ENCODE data around the gene CCR5.
"Not testable (repeated sequence)": the region's sequence is repeated elsewhere in the genome, so short reads cannot be mapped to it uniquely, and the experiment has no call there.

The CCR5 gene

DNA sequence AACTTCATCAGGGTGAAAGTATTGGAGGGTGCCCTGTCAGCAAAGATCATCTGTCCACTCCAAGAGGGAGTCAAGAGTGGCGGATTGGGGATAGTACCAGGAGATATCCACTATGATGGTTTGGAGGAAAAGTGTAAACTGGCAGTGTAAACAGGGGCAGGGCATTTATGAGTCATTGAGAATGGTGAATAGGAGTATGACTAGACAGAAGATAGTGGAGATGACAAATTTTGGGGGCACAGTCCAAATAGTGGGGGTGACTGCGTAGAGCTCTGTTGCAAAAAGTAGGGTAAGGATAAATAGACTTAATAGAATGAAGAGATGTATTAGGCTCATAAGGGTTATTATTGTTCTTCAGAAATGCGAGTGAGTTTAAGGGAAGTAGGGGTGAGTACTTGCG, 18.1 kb downstream of the CCR5 start:
- DNase-seq = not testable (repeated sequence)

GRCh38 chr3:46389306-46389705, 18.6 kb downstream of the CCR5 start:
- no peak for DNase-seq

DNA sequence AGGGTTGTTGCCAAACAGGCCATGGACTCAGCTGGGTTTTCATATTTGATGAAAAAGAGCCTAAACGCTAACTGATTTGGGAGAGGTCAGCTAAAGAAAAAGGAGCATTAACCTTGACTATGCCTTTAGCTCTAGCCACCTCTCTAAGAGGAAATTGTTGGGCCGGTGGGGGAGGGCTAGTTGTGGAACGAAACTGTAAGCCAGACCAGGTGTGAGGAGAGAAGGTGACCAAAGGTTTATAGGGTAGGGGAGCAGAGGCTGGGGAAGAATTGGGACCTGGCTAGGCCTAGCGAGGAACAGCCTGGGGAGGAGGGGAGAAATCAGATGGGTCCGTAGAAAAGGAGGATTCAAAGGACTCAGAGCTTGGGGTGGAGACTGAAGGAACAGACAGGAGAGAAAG, 20.8 kb downstream of the CCR5 start:
- DNase-seq = not testable (repeated sequence)

DNA sequence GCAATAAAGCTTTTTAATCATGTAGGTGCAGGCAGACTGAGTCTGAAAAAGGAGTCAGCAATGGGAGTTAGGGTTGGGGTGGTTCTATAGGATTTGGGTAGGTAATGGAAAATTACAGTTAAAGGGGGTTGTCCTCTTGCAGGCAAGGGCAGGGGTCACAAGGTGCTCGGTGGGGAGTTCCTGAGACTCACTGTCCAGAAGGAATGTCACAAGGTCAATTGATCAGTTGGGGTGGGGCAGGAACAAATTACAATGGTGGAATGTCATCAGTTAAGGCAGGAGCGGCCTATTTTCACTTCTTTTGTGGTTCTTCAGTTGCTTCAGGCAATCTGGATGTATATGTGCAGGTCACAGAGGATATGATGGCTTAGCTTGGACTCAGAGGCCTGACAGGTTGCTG, 22.3 kb downstream of the CCR5 start:
- no peak for DNase-seq

DNA sequence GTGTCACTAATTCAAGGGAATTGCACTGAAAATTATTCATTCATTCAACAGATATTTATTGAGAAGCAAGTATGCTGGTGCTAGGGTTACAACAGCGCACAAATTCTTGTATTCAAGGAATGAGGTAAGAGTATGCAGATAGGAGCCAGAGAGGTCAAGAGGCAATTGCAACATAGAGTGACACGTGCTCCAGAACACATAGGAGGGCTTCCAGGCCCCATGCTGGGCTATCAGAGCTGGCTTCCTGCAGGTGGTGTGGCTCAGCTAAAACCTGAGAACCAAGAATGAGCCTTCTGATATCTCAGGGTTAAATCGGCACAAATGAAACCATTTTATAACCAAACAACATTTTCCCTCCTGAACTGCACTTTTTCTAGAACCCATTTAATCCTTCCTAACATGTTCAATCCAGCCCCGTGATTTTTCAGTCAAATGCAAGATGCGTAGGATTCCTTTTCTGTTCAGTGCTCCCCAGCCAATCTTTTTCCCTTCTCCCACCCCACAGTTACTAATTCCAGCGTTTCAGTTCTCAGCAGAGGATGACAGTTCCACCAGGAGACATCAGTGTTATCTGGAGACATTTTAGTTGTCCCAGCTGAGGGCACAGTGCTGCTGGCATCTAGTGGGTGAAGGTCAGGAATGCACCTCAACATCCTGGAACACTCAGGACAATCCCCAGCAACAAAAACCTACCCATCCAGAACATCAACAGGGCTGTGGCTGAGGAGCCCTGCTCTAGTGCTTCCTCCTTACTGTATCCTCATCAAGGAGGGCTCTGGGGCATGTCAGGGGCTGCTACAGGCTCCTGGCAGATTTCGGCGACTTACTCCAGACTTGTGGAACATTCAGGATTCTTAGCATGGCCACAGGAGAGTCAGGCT, 23.0 kb downstream of the CCR5 start:
- DNase-seq = peak; percentile 78 to 79

DNA sequence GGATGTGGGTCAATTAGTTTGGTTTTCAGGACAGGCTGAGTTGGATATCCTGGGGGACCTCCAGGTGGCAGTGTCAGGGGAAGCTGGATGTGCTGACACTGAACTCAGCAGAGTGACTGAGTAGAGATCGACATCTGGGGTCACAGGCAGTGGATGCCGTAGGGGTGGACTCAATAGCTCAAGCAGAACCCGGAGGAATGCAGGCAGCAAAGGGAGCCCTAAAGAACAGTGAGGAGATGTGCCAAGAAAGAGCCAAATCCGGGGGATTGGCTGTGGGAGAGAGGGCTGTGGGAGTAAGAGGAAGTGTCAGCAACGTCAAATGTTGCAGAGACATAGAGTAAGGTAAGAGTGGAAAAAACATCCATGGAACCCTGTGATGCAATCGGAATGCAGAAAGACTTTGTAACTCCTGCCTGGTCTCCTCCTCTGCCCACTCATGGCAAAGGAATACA, 24.5 kb downstream of the CCR5 start:
- peak; percentile 43 to 60 for DNase-seq

- peak; percentile 38 to 65 for DNase-seq
Observed at GRCh38 chr3:46395766-46396530, 25.2 kb downstream of the CCR5 start.

- no peak for DNase-seq
Observed at GRCh38 chr3:46397111-46397510, 26.4 kb downstream of the CCR5 start.

DNA sequence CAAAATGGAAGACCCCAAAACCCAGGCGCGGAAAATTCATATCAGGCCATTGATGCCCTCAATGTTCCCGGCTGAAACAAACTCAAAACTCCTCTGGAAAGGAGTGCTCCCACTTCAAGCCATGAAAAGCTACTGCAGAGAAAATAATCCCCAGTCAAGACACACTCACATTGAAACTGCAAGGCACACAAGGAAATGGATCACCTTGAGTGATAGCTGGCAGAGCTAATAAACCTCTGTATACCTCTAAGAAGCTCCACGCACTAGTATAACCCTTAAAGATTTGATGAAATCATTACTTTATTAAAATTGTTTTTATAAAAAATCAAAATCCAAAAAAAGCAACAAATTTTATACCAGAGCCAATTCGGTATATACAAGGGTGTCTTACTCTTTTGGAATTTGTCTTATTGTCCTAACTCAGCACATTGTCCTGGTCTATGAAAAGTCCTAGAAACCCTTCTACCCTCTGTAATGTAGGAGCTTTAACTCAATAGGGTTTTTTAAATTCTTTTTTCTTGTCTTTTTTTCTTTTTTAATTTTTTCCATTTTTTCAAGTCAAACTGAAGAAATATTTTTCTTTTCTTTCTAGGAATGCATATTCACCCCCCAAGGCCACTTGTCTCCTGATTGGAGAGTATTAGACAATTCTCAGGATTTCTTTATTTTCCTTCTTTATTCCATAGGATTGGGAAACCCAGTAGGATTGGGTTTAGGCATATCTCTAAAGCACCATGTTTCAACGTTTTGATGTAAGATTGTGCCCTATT, 27.6 kb downstream of the CCR5 start:
- DNase-seq = no peak

DNA sequence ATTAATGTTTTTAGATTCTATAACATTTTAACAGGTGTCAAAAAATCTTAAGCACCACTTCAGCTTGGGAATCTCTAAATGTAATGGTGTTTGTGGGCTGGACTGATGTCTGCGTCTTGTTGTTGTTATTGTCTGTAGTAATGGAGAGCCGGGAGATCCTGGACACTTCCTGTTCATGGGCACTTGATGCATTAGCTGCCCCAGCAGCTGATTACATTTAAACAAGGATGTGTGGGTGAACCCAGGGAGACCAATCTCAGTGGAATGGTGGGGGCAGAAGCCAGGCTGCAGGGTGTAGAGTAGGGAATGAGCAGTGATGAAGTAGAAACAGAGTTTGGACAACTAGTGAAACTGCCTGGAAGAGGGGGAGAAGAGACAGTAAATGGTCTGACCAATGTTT, 28.4 kb downstream of the CCR5 start:
- DNase-seq = no peak

- no peak for DNase-seq
Observed at GRCh38 chr3:46399557-46399956, 28.8 kb downstream of the CCR5 start.

GRCh38 chr3:46400000-46400734, 29.4 kb downstream of the CCR5 start:
- DNase-seq = no peak

DNA sequence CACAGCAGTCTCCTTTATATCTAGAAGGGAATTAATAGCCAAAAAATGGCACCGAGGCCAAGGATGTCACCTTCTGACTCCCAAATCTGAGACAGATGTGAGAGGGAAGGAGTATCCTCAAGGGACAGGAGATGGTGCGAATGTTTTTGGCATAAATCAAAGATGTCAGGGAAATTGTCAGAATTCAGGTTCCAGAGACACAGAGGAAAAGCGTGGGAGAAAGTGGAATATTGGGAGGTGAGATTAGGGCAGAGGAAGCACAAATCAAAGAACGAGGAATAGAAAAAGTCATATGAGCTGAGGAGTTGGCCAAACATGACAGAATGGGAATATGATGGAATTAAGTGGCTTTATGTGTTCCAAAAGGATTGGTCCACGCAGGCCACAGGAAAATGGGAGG, 30.1 kb downstream of the CCR5 start:
- no peak for DNase-seq

- DNase-seq = no peak
Observed at GRCh38 chr3:46401579-46401978, 30.8 kb downstream of the CCR5 start.

DNA sequence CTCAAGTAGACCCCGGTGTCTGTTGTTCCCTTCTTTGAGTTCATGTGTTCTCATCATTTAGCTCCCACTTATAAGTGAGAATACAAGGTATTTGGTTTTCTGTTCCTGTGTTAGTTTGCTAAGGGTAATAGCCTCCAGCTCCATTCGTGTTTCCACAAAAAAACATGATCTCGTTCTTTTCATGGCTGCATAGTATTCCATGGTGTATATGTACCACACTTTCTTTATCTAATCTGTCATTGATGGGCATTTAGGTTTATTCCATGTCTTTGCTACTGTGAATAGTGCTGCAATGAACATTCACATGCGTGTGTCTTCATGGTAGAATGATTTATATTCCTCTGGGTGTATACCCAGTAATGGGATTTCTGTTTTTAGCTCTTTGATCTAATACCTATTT, 32.2 kb downstream of the CCR5 start:
- not testable (repeated sequence) for DNase-seq

DNA sequence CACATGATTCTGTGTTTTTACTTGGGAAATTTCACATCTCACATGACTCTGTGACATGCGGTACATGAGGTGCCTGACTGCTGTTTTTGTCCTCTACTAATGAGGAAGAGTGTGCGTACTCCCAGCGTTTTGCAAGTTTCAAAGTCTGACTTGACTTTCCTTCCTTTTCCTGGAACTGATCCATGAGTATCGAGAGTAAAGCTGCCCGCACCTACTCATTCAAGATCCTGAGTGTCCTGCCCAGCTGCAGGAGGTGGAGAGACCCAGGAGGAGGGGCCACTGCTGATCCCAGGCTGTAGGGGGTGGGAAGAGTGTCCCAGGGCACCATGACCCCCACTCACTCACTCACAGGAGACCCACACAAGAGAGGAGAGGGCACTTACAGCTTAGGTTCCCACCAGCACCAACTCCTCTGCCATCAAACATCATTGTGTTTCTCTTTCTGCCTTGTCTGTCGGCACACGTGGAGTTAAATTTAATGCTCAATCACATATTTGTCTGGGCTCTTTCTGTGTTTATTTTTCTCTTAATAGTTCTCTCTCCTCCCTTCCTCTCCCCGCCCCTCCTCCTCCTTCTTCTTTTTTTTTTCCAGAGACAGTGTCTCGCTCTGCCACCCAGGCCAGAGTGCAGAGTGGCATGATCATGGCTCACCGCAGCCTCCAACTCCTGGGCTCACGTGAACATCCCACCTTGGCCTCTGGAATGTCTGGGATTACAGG, 34.7 kb downstream of the CCR5 start:
- no peak for DNase-seq

DNA sequence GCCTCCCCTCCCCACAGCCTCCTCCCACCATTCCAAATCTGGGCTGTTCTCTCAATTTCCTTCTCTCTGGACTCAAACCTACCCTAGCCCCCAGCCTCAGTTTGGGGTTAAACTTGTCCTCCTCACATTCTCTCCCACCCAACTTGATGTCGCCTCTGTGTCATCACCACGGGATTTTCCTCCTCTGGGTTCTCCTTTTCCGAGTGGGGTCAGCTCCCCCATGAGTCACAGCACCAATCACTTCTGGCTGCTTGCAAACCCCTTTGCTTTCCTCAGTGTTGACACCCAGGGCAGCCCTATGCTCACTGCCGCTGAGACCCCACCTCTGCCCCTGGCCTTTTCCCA, 35.7 kb downstream of the CCR5 start:
- peak in 1 of 2 experiments; percentile 22 for DNase-seq

- peak; percentile 88 to 94 for DNase-seq
Observed at GRCh38 chr3:46406788-46407611, 36.3 kb downstream of the CCR5 start, which contains the start of the genes CCR5AS and CCRL2. CCR5AS (minus strand) TSS chr3:46407066. CCRL2 (plus strand) TSS chr3:46407259; CDS start chr3:46408080, 821 bp downstream.

- DNase-seq = no peak
Observed at GRCh38 chr3:46407970-46408369, 37.2 kb downstream of the CCR5 start.

- no peak for DNase-seq
Observed at GRCh38 chr3:46408853-46409252, 38.1 kb downstream of the CCR5 start.

All from AML-193 (cell line).